ENCODE measurements around the gene DNTT.

Gene DNTT

GRCh38 chr10:96304230-96304629, at the start of gene DNTT:
Gene DNTT, plus strand, starts transcription at chr10:96304434. Its CDS starts 64 bp downstream, at chr10:96304498.
- DNase-seq = no peak

GRCh38 chr10:96254976-96255375, 49.3 kb upstream of the DNTT start:
- no peak for DNase-seq

- DNase-seq = no peak
Measured at GRCh38 chr10:96255549-96256333, 48.5 kb upstream of the DNTT start.

GRCh38 chr10:96257944-96258343, 46.3 kb upstream of the DNTT start:
- no peak for DNase-seq

GRCh38 chr10:96259150-96259549, 45.1 kb upstream of the DNTT start:
- DNase-seq = no peak

- no peak for DNase-seq
Measured at GRCh38 chr10:96260014-96260413, 44.2 kb upstream of the DNTT start.

- no peak for DNase-seq
Measured at GRCh38 chr10:96261132-96261531, 43.1 kb upstream of the DNTT start.

GRCh38 chr10:96261930-96262329, 42.3 kb upstream of the DNTT start:
- DNase-seq = no peak

- DNase-seq = no peak
Measured at GRCh38 chr10:96263176-96263575, 41.1 kb upstream of the DNTT start.

GRCh38 chr10:96263669-96264068, 40.6 kb upstream of the DNTT start:
- DNase-seq = no peak

GRCh38 chr10:96264938-96265337, 39.3 kb upstream of the DNTT start:
- DNase-seq = no peak

GRCh38 chr10:96266118-96266770, 38.0 kb upstream of the DNTT start:
- DNase-seq = no peak

GRCh38 chr10:96267234-96267705, 37.0 kb upstream of the DNTT start:
- no peak for DNase-seq

- DNase-seq = no peak
Measured at GRCh38 chr10:96268341-96268909, 35.8 kb upstream of the DNTT start.

GRCh38 chr10:96269438-96270300, 34.6 kb upstream of the DNTT start:
- DNase-seq = no peak

GRCh38 chr10:96270571-96270970, 33.7 kb upstream of the DNTT start:
- DNase-seq = no peak

GRCh38 chr10:96271016-96271815, 33.0 kb upstream of the DNTT start, which contains the start of gene BLNK:
Gene BLNK, minus strand, starts transcription at chr10:96271569. Its CDS starts 171 bp downstream, at chr10:96271398.
- no peak for DNase-seq

- DNase-seq = no peak
Measured at GRCh38 chr10:96272316-96273280, 31.6 kb upstream of the DNTT start.

GRCh38 chr10:96275685-96276418, 28.4 kb upstream of the DNTT start:
- no peak for DNase-seq

GRCh38 chr10:96276426-96276825, 27.8 kb upstream of the DNTT start:
- DNase-seq = no peak
